Body of pancreas (tissue), 4 donors: Measurements from ENCODE around the gene SCIN.

Experiments used
- CTCF ChIP-seq, 7 experiments: fragments of 450-650 bp in 4 of 7; fragments of 200-600 bp in 3 of 7; sonication (generic) in 3 of 7; IDR thresholded peaks; one replicate each; pipeline ENCODE4 v1.5.1; 2016 to 2019; ENCODE audit warnings: antibody characterized with exemption in 7 of 7
- POLR2A ChIP-seq, 3 donors: fragments of 450-650 bp; IDR thresholded peaks; one replicate each; pipeline ENCODE4 v1.6.1; 2016; ENCODE audit warnings: antibody characterized with exemption in 3 of 3, mild to moderate bottlenecking in 2 of 3

- TF ChIP-seq CTCF (IDR thresholded peaks at IDR 0.05), result no peak
- no peak for TF ChIP-seq POLR2A (IDR thresholded peaks at IDR 0.05)
These were observed 25.8 kb downstream of the SCIN start for GRCh38 chr7:12596225-12596790.
